ENCODE results near the gene LAMP2. TPM values are rescaled to one million over a fixed set of nuclear protein-coding genes. Genes with fewer than 3 reads are reported as not detected.
A peak's percentile ranks its signal among the peaks of the same experiment; 100 is the strongest.

Gene LAMP2
- total and polyA plus RNA-seq, 2 of the 8 experiments (the other 6 are each of a cell fraction or from before 2014, with no cell fraction given), result 21.2 to 29.9 TPM

- TF ChIP-seq PHF8 (conservative IDR thresholded peaks at IDR 0.05; ENCODE audit: low read depth, low read length) (peak; percentile 73), EGR1 (IDR thresholded peaks at IDR 0.05; ENCODE audit: borderline replicate concordance, low read depth, low read length) (no peak), TAF1 (IDR thresholded peaks at IDR 0.05; ENCODE audit: low read depth, low read length) (peak; percentile 70; the same call in 1 of the 2 replicates), E2F6 (IDR thresholded peaks at IDR 0.05) (no peak), RFX5 (IDR thresholded peaks at IDR 0.05; ENCODE audit: borderline replicate concordance, low read depth, low read length) (no peak), RBBP5 (IDR thresholded peaks at IDR 0.05; ENCODE audit: borderline replicate concordance, low read depth, low read length) (0 out of 2 replicates have a peak, but pooled peaks have one; percentile 43), TCF12 (IDR thresholded peaks at IDR 0.05; ENCODE audit: low read depth, low read length) (no peak), SUZ12 (IDR thresholded peaks at IDR 0.05; ENCODE audit: low read length) (no peak), ASH2L (IDR thresholded peaks at IDR 0.05; ENCODE audit: low read length) (peak; percentile 57), HDAC6 (IDR thresholded peaks at IDR 0.05; ENCODE audit: low read depth, low read length) (no peak), TEAD4 (IDR thresholded peaks at IDR 0.05; ENCODE audit: low read depth, low read length) (no peak), BRCA1 (IDR thresholded peaks at IDR 0.05; ENCODE audit: low read depth, low read length) (no peak)
These were observed at the start of gene LAMP2 (continued) for GRCh38 chrX:120468825-120469525.
